ENCODE measurements around the gene GLOD5.
A peak's percentile ranks its signal among the peaks of the same experiment; 100 is the strongest.

The GLOD5 gene

DNA sequence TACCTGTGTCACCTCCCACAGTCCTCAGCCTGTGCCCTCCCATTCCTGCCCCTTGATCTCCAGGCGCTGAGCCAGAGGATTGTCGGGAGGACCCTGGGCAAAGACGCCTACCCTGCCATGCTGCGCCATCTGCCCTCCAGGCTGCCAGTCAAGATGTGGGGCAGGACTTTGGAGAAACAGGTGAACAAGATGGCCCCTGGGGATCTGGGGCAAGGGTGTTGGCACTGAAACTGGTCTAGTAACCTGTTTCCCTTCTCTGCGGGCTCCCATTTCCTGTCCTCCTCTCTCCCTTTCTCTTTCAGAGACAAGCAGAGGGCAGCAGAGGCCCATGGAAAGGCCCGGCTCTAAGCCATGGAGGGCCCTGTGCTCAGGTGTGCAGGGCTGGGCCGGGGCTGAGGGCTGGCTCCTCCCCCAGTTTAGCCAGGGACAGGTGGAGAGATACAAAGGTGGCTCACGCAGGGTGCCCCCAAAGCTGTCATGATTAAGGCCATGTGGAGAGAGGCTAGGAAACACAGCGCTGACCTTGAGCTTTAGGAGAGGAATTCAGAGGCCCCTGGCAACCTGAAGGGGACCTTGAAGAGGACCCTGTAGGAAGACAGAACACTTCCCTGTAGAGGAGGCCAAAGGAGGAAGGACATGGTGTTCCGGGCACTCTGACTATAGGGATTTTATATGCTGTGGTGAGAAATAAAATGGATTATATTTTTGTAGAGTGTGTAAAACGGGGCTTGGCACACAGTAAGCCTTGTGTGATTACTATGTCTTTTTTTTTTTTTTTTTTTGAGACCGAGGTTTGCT lies at the start of gene GLOD5:
Gene GLOD5, plus strand, starts transcription at position 74 of the 798 bp plus-strand sequence. Its CDS starts 44 bp downstream, at position 118.
- DNase-seq: peak; percentile 51 to 78

DNA sequence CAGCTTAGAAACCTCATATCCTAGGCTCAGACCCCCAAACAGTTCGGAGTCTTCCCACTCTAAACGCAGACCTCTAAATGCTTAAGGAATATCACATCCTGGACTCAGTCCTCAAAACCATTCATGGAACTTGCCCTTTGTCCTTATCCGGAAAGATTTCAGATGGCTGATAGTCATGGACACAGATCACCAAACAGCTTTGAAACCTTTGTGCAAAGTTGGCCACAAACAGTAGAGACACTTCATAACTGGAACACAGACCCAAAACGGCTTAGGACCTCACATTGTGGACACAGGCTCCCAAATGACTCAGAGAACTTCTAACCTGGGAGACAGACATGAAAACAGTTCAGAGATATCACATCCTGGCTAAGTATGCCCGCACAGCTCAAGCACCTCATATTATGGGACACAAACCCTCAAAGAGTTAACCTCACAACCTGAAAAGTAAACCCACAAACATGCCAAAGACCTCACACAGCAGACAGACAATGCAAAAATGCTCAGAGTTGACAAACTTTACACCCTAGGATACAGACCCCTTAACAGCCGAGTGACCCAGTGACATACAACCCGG lies 49.5 kb upstream of the GLOD5 start:
- no peak for DNase-seq

DNA sequence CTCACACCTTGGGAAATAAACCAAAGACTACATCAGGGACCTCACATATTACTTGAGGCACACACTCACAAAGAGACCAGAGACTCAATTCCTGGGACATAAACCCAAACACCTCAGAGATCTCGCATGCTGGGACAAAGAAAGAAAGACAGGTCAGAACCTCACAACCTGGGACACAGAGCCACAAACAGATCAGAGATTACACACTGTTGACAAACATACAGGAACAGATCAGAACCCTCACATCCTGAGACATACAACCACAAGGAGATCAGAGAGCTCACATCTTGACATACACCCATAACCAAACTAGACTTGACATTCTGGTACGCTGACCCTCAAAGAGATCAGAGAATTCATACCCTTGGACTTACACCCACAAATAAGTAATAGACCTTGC lies 47.7 kb upstream of the GLOD5 start:
- DNase-seq: no peak

DNA sequence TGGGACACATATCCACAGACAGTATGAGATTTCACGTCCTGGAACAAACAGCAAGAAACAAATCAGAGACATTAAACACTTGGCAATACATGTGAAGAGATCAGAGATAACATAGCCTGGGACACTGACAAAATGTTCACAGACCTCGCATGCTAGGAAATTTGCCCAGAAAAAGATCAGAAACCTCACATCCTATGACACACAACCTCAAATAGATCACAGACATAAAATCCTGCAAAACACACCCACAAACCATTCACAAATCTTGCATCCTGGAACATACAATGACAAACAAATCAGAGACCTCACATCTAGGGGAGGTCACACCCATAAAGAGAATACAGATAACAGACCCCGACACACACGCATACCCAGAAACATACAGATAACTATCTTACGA lies 47.0 kb upstream of the GLOD5 start:
- DNase-seq: no peak

DNA sequence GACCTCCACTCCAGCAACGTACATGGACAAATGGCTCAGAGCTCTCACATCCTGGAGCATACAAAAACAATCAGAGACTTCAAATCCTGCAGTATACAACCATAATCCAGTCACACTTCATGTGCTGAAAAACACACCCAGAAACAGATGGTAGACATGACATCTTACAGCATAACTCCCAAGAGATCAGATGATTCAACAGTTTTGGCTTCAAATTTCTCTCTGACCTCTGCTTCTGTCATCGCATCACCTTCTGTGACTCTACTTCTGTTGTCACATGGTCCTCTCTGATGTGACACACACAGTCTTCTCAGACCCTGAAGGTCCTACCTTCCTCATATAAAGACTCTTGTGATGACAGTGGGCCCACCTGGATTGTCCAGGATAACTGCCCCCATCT lies 46.5 kb upstream of the GLOD5 start:
- no peak for DNase-seq

DNA sequence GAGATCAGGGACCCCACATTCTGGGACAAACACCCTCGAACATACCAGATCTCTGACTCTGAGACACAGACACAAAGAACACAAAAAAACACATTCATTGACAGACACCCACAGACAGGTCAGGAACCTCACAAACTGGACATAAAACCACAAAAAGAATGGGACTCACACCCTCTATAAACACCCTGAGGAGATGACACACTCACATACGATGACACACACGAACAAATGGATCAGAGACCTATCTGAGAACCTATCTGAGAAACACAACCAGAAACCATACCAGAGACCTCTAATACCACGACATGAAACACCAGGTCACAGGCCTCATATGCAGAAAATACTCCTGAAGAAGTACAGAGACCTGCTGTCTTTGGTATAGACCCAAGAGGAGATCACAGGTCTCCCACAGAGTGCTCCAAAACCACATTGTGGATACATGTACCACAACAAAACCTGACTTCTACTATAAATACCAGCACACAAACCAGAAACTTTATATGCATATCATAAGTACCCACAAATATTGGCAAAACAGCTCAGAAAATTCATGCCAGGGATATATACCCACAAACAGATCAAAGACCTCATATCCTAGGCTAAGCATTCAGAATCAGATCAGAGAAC lies 45.6 kb upstream of the GLOD5 start:
- DNase-seq: no peak

DNA sequence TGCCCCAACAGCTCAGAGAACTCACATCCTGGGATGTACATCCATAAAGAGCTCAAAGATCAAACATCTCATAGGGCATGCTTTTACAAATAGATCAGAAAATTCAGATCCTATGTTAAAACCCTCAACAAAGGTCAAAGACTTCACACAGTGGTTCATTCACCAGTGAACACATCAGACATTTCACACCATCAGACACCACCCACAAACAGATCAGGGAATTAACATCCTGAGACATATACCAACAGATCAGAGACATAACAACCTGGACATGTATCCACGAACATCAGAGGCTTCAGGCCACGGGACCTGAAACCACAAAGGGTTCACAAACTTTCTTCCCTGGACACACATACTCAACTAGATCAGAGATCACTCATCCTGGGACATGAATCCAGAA lies 41.6 kb upstream of the GLOD5 start:
- DNase-seq: no peak

DNA sequence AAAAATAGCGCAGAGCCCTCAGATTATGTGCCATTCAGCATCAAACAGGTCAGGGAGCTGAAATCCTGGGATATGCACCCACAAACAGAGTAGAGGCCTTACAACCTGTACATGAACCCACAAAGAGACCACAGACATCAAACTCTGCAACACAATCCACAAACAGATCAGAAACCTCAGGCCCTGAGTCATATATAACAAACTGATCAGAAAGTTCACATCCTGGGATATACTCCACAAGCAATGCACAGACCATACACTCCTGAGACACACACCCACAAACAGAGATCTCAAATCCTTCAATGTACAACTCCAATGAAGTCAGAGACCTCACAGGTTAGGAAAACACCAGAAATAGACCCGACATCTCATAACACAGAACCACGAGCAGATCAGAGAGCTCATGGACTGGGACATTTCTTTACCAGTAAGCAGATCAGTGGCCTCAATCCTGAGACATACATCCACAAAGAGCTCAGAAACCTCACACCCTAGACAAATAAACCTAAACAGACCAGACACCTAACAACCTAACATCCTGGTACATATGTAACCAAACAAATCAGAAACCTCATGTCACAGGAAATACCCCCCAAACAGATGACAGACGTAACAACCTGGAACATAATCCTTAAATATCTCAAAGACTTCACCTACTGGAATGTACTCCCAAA lies 40.8 kb upstream of the GLOD5 start:
- DNase-seq: no peak

DNA sequence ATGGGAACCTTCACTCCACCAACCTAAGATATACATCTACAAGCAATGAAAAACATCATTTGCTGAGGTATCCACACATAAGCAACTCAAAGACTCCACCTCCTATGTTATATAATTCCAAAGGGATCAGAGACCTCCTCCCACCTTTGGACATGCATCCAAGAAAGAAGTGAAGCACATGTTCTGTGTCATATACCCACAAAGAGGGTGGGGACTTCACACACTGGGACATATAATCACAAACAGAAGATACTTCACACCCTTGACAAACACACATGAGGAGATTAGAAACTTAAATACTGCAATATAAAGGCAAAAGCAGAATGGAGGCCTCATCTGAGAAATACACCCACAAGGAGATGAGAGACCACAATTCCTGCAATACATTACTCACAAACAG lies 39.6 kb upstream of the GLOD5 start:
- no peak for DNase-seq

DNA sequence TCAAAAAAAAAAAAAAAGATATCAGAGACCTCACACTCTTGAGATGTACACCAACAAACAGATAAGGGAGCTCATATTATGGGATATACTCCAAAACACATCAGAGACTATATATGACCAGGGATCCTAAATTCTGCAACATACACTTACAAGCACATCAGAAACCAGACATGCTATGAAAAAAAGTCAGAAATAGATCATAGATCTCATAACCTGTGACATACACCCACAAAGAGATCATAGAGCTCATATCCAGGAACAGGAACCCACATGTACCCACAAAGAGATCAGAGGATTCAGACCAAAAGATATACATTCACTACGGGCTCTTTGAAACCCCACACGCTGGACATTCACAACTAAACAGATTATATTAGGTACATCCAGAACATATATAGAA lies 35.0 kb upstream of the GLOD5 start:
- DNase-seq: no peak

DNA sequence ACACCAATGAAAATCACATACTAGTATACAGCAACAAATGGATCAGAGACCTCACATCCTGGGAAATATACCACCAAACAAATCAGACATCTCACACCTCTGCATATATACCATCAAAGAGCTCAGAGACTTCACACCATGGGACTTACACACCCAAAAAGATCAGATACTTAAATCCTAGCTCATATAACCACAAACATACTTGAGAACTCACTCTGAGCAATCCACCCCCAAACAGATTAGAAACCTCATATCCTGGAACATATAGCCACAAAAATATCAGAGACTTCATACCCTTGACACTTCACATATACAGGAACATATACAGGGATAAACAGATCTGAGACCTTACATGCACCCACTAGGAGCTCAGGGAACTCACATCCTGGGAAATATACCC lies 32.9 kb upstream of the GLOD5 start:
- DNase-seq: no peak

DNA sequence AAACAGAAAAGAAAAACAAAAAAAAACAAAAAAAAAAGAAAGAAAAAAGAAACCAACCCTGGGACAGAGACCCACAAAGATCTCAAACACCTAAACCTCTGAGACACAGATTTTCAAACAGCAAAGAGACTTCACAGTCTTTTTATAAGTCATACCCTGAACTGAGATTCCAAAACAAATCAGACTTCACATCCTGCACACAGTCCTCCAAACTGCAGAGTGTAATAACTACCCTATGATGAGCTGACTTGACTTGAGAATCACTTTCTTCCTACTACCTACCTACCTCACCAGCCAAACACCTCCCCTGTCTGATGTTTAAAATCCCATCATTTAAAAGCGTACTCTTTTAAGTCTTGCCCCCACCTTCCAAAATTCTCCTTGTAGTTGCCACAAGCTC lies 25.2 kb upstream of the GLOD5 start:
- DNase-seq: no peak

DNA sequence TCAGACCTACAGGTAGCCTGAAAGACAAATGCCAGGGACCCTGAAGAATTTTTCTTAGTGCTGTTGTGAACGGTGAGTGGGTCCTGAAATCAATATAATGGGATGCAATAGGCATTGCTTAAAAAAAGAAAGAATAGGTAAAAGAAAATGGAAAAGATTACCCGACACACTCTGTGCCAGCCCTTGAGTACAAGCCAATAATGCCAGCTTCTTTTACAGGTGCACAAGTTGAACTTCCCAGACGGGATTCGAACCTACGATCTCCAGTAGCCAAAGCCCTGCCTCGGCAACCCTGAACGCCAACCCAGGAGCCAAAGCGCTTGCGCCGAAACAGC lies 24.7 kb upstream of the GLOD5 start:
- no peak for DNase-seq

DNA sequence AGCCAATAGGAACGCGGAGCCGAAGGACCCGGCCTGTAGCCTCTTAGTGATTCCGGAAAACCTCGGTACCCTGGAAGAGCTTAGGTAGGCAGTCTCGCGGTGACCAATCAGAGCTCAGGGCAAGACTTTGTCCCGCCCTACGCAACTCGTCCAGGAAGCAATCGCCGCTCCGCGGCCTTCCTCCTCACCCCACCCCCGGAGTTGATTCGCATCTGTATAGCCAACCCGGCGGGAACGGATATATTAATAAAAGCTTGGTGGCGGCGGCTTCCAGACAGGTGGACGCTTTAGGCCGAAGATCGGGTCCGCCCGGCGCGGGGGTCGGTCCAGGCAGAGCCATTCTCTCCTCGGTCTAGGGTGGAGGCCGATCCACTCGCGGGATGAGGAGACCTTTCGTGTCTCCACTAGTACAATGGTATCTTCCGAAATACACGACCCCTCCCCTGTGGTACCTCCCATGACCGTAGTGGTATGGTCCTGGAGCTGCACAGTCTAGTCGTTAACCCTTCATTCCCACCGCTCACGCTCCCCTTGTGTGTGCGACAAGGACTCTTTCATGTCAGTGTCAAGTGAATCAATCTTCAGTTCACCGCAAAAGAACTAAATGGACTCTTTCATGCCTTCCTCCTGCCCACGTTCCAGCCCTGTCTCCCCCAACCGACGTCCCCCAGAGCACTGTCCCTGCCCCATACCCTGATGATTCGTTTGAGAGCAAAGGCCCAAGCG lies 24.2 kb upstream of the GLOD5 start:
- DNase-seq: peak; percentile 97 to 98

DNA sequence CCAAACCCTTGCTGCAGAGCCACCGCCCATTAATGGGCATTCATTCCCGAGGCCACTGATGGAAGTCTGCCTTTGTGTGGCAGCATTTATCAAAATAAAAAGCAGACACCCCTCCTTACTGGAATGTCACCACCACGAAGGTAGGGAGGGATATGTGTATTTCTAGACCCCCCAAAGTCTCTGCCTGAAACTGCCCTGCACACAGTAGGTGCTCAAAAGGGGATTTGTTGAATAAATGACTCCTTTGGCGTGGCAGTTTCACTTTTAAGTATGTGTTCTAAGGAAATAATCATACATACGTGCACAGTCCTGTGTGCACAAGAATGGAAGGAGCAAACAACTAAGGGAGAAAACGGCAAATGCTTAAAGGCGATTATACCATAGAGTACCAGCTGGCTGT lies 23.6 kb upstream of the GLOD5 start:
- DNase-seq: peak in 1 of 2 experiments; percentile 39

DNA sequence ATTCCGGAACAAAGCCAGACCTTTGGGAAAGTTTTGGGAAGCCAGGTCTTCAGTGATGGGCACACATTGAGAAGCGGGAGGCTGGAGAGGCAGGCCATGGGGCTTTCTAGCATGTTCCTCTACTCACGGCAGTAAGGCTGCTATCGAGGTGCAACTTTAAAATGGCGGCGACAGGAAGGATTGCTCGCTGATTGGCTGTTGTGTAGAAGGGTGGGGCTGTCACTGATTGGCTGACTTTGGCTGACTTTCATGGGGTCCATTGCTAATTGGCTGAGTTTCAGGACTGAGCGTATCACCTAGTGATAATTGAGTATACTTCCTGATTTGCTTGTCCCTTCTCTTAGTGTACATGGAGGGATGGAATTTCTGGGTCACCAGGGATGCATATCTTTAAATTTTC lies 19.7 kb upstream of the GLOD5 start:
- no peak for DNase-seq

DNA sequence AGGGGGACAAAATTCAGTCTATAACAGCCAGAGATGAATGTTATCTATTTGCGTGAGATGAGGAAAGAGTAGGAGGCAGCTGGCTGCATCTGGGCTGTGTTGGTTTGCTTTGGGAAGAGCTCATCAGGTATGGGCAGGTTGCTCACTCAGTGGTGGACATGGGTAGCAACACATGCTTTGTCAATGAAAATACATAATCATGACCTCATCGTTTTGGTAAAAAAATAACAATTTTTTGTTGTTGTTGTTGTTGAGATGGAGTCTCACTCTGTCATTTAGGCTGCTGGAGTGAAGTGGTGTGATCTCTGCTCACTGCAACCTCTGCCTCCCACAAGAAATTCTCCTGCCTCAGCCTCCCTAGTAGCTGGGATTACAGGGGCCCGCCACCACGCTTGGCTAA lies 16.3 kb upstream of the GLOD5 start:
- DNase-seq: no peak

DNA sequence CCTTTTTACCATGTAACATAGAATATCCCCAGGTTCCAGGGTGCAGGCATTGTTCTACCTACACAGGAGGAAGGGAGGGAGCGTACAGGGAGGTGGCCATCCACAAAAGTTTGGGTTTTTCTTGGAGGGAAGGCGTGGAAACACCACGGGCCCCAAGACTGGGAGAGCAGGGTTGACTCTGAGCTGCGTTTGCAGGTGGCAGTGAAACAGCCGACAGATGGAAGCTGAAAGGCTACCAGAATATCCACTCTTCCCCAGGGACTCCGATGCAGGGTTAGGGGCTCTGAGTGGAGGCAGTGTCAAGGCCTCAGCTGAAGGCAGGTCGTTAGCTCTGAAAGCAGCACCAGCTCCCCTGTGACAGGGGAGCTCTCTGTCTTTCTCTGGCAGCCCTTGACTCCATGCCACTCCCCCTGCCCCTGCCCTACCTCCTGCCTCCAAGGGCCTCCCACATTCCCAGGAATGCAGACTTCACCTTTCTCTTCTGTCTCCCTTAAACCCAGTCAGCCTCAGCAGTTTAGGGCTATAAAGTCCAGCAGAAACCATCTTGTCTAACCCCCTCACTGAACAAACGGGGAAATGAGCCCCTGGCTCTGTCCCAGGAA lies 14.0 kb upstream of the GLOD5 start:
- no peak for DNase-seq

DNA sequence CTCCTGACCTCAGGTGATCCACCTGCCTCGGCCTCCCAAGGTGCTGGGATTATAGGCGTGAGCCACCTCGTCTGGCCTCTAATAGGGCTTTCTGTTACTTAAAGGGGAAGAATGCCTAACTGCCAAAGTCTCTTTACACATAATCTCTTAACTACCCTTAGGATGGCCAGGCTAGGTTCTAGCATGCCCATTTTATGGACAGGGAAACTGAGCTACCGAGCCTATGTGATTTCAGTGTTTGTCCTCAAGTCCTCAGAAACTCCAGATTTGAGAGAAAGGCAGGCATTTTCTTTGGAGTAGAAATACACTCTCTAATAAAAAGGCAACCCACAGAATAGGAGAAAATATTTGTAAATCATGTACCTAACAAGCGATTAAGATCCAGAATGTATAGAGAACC lies 12.4 kb upstream of the GLOD5 start:
- DNase-seq: no peak

DNA sequence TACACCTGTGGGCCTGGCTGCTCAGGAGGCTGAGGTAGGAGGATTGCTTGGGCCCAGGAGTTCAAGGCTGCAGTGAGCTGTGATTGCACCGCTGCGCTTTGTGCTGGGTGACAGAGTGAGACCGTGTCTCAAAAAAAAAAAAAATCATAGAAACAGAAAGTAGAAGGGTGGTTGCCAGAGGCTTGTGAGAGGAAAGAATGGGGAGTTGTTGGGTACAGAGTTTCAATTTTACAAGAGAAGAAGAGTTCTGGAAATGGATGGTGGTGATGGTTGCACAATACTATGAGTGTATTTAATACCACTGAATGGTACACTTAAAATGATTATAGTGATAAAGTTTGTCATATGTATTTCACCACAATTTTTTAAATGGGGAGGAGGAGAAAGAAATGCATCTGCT lies 10.2 kb upstream of the GLOD5 start:
- DNase-seq: no peak

DNA sequence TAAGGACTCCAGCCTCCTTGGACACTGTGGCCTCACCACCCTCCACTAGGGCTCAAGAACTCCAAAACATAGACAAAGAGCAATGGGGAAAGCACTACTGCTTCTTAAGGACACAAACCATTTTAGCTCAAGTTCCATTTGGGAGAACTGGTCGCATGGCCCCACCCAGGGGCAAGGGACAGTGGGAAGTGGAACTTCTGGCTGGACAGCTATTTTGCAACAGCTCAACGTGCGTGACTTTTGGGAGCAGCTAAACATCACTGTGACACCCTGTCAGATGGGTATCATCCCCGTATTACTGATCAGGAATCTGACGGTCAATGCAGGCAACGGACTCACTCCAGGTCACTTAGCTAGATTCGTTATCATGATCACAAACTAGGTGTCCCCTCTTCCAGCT lies 9.0 kb upstream of the GLOD5 start:
- DNase-seq: no peak

DNA sequence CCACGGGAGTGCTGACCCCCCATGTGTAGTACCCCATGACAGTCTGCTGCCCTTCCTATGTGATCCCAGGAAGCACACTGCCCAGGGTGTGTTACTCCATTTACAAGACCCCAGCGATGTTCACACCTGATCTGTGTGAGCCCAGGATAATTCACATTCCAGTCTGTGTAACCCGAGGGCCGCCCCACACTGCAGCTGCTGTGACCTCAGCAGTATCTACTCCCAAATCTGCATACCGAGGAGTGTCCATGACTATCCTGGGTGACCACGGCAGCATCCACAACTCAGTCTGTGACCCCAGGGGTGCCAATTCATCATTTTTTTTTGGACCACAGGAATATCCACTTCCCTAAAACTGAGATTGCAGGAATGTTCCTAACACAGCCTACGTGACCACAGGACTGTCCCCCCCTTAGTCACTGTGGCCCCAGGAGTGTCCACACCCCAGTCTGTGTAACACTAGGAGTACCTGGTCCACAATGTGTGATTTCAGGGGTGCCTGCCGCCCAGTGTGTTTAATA lies 7.8 kb upstream of the GLOD5 start:
- no peak for DNase-seq

DNA sequence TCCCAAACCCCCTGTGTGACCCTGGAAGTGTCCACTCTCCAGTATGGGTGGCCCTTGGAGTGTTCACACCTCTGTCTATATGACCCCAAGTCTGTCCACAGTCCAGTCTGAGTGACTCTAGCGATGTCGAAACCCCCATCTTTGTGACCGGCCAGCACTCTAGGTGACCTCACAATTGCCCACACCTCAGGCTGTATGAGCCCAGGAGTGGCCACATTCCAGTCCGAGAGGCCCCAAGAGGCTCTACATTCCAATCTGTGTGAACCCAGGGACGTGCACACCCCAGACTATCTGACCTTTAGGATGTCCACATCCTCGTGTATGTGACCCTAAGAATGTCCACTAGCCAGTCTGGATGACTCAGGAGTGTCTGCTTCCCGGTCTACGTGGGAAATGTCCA lies 7.3 kb upstream of the GLOD5 start:
- DNase-seq: no peak

Data from NCI-H526 (cell line).